ENCODE results near the gene ETS1.

ETS1 gene

DNA sequence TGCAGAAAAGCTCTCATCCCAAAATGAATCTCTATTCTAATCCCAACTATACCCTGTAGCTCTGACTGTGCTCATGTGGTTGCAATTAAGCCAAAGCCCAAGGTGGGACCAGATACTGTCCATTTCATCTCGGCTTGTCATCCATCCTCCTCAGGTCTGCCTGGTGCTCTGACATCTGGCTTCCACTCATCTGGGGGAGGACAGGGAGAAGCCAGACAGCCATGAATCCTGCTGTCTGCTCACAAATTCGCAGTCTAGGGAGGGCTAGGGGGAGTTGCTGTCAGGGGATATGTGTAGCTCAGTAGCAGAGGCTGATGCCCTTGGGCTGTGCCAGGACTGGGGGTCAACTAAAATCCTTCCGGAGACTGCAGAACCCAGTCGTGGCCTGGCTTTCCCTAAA lies 167.1 kb downstream of the ETS1 start:
- no peak for DNase-seq

DNA sequence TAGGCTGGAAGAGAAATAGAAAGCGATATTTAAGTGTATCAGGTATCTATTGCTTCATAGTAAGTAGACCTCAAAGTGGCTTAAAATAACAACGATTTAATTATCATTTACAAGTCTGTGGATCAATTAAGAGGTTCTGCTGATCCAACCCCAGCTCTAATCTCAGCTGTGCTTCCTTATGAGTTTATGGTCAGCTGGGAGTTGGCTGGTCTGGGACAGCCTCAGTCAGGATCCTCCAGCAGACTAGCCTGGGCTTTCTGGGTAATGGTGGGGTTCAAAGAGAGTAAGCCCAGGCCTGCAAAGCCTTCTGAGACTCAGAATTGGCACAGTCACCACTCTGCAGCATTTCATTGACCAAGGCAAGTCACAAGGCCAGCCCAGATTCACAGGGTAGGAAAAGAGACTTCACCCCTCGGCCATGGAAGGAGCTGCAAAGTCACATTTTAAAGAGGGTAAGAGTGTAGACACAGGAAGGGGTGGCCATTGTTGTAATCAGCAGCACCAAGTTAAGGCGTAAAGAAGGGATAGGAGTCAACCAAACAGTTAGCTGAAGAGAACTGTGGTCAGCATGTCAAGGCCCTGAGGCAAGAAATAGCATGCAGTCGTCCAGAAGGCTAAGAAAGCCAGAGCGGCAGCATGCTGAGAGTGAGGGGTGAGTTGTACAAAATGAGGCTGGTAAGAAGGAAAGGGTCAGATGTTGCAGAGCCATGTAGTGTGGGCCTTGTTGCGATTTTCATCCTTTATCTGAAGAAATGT lies 168.2 kb downstream of the ETS1 start:
- no peak for DNase-seq

DNA sequence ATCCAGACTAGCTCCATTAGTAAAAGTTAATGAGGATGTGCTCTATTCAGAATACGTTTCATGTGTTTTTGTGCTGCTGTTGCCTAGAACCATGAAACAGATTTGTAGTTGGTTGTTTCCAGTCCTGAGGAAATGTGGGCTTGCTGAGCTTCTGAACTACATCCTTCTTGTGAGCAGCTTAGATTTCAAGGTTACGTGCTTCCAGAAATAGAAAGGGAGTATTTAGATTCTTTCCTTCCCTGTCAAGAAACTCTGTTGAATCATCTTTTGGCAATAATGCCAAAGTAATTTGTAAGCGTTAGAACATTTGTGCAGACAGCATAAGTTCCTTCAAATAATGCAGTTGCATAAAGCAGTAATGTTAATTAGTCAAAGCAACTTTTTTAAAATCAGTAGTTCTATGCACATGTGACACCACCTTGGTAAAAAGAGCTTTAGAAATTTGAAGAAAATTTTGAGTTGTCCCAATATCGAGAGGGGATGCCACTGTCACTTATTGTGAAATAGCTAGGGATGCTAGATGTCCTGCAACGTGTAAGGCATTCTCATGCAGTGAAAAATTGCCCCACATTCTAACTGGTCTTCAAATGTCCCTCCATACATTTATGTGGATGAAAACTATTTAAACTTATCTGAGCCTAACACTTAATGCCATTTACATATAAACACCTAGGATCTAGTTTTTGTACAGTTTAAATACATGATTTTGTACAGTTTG lies 169.6 kb downstream of the ETS1 start:
- DNase-seq: no peak

DNA sequence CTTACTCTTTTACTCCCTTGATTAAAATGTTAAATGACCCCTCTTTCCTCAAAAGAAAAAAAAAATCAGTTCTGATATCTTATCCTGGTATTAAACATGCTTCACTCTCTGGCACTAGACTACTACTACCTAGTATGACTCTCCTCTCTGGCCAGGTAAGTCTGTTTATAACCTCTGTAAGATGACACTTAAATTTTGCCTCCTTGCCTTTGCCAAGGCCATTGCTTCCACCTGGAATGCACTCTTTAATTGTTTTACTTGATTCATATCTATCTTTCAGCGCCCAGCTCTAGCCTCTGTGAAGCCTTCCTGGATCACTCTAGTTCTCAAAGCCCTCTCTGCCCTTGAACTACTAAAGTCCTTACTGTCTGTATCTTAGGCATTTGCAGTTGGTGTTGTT lies 170.4 kb downstream of the ETS1 start:
- no peak for DNase-seq

- DNase-seq: no peak
Observed at GRCh38 chr11:128415539-128415938, 171.8 kb downstream of the ETS1 start.

DNA sequence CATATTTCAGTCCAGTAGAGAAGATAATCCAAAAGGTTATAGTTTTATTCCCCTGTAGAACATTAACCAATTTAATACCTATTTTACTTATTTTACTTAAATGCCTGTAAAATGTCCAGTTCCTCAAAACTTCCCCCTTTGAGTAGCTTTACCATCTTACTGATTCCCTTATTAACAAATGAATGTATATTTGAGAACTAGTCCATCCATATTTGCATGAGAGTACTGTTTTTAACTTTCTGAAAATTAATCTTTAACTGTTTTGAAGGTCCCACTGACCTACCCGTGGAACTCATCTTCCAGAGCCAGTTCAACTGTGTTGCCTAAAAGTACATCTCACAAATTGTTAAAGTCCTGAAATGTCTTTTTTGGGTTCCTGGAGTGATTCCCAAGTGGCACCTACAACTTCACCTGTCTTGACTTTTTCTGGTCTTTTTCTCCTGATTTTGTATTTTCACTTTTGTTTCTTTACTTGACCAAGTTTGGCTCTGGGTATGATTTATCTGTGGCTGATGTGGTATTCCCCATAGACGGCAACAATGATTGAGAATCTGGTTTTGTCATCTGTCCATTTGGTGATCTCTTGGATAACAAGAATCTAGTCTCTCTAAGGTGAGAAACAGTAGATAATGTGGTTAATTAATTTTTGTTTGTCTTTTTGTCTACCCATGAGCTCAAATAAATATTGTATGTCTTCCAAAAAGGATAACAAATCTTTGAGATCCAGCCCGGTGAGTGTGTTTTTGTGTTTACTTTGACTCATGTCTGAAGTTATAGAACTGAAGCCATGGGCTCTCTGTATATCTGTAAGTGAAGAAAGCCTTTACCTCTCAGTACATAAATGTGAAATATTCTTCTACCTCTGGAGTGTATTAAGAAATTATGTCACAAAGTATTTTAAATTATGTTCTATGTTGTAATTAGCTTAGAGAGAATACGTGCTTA lies 174.2 kb downstream of the ETS1 start:
- no peak for DNase-seq

DNA sequence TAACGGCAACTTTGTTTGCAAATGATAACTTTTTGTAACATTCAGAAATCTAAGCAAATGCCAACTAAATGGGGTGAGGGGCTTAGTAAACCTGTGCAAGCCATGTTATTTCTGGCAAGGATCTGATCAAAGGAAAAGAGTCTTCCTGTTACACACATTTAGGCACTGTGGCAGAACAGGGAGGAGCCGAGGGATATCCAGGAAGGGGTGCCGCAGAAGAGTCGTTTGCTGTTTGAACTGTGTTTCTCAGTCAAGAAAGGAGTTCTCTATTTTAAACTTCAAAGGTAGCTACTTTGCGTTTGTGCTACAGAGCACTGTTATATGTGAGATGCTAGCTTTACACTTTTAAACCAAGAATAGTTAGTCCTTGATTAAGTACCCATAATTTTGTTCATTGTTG lies 175.5 kb downstream of the ETS1 start:
- DNase-seq: no peak

GRCh38 chr11:128411150-128411549 lies 176.2 kb downstream of the ETS1 start:
- no peak for DNase-seq

GRCh38 chr11:128409476-128409875 lies 177.9 kb downstream of the ETS1 start:
- DNase-seq: no peak
